Rectal smooth muscle tissue (tissue), 1 donor: ENCODE data around the gene ERI2.

Experiments
- H3K27ac ChIP-seq: one replicate; pipeline ENCODE4 v1.7.0; 2013; ENCODE audit warnings: low read depth, low read length, inconsistent platforms
- H3K27me3 ChIP-seq: one replicate; pipeline ENCODE4 v1.7.0; 2013; ENCODE audit warnings: low read length; ENCODE audit not compliant: control insufficient read depth, insufficient read depth
- H3K36me3 ChIP-seq: one replicate; pipeline ENCODE4 v1.7.0; 2013; ENCODE audit warnings: low read length; ENCODE audit not compliant: control insufficient read depth, insufficient read depth
- H3K4me1 ChIP-seq: one replicate; pipeline ENCODE4 v1.7.0; 2013; ENCODE audit warnings: low read length; ENCODE audit not compliant: control insufficient read depth, insufficient read depth
- H3K4me3 ChIP-seq: one replicate; pipeline ENCODE4 v1.7.0; 2013; ENCODE audit warnings: low read length
- H3K9ac ChIP-seq: one replicate; pipeline ENCODE4 v1.7.0; 2013; ENCODE audit warnings: low read length

Gene ERI2

GRCh38 chr16:20753727-20754126 lies 52.5 kb downstream of the ERI2 start:
- Histone ChIP-seq H3K9ac (no peak overlapping the region), H3K4me3 (no peak overlapping the region), H3K4me1 (no peaks in the 10 kb centered on the region), H3K36me3 (no peaks in the 10 kb centered on the region), H3K27me3 (no peaks in the 10 kb centered on the region), H3K27ac (no peak overlapping the region)

GRCh38 chr16:20750558-20750957 lies 55.7 kb downstream of the ERI2 start:
- Histone ChIP-seq H3K4me3 (no peak overlapping the region), H3K27ac (no peak overlapping the region), H3K27me3 (no peaks in the 10 kb centered on the region), H3K36me3 (no peaks in the 10 kb centered on the region), H3K4me1 (no peaks in the 10 kb centered on the region), H3K9ac (no peak overlapping the region)

- Histone ChIP-seq H3K4me1 (no peaks in the 10 kb centered on the region), H3K4me3 (no peak overlapping the region), H3K27me3 (no peaks in the 10 kb centered on the region), H3K9ac (no peak overlapping the region), H3K27ac (no peak overlapping the region), H3K36me3 (no peaks in the 10 kb centered on the region)
Measured at GRCh38 chr16:20749474-20749873, 56.8 kb downstream of the ERI2 start.

- Histone ChIP-seq H3K9ac (no peak overlapping the region), H3K4me3 (no peak overlapping the region), H3K27me3 (no peaks in the 10 kb centered on the region), H3K36me3 (no peaks in the 10 kb centered on the region), H3K4me1 (no peaks in the 10 kb centered on the region), H3K27ac (no peak overlapping the region)
Measured at GRCh38 chr16:20747030-20747816, 59.0 kb downstream of the ERI2 start.

- no peaks in the 10 kb centered on the region for H3K27me3 ChIP-seq
- no peak overlapping the region for H3K9ac ChIP-seq
- H3K4me1 ChIP-seq: no peaks in the 10 kb centered on the region
- no peak overlapping the region for H3K4me3 ChIP-seq
- no peak overlapping the region for H3K27ac ChIP-seq
- no peaks in the 10 kb centered on the region for H3K36me3 ChIP-seq
Measured at GRCh38 chr16:20746461-20746860, 59.8 kb downstream of the ERI2 start.
